ENCODE data around the gene RNF217. TPM values are rescaled to one million over a fixed set of nuclear protein-coding genes. Genes with fewer than 3 reads are reported as not detected.

RNF217 gene
- total and polyA plus RNA-seq, 7 donors: 2.3 to 22.5 (median 11.5) TPM

GRCh38 chr6:125044066-125044465 is 81.8 kb downstream of the RNF217 start:
- 62 to 83% (median 75%) methylated on average over 3 of the region's 3 CpGs for WGBS, 3 donors
- no peak for DNase-seq
- TF ChIP-seq CTCF (IDR thresholded peaks at IDR 0.05): no peak
- no peaks in the 10 kb centered on the region for H3K27me3 ChIP-seq (ENCODE audit: insufficient read depth in 3 of 3, low read length in 2 of 3)
- H3K4me1 ChIP-seq: no peaks in the 10 kb centered on the region
- H3K27ac ChIP-seq: no peak overlapping the region
- peaks cover 0 to 19% of the 10 kb centered on the region in 2 donors for H3K36me3 ChIP-seq (ENCODE audit: insufficient read depth in 1 of 2, low read depth in 1 of 2)
- ATAC-seq: no peak
- no peaks in the 10 kb centered on the region for H3K9me3 ChIP-seq
- H3K4me3 ChIP-seq: no peak overlapping the region
- intact Hi-C loops (cut with DNase I): no loop called here

- Histone ChIP-seq H3K9me3 (no peaks in the 10 kb centered on the region), H3K36me3 (ENCODE audit: insufficient read depth in 1 of 2, low read depth in 1 of 2) (peaks cover 0 to 19% of the 10 kb centered on the region in 2 donors), H3K27ac (no peak overlapping the region), H3K27me3 (ENCODE audit: insufficient read depth in 3 of 3, low read length in 2 of 3) (no peaks in the 10 kb centered on the region), H3K4me3 (no peak overlapping the region), H3K4me1 (no peaks in the 10 kb centered on the region)
- DNase-seq (no peak), ATAC-seq (no peak)
- 91 to 97% (median 95%) methylated on average over 2 of the region's 2 CpGs for WGBS, 3 donors
- no peak for TF ChIP-seq CTCF (IDR thresholded peaks at IDR 0.05)
- intact Hi-C loops (cut with DNase I): no loop called here
Measured at GRCh38 chr6:125044667-125045066, 82.4 kb downstream of the RNF217 start.

GRCh38 chr6:125046107-125046925 is 84.1 kb downstream of the RNF217 start:
- no peak for TF ChIP-seq CTCF (IDR thresholded peaks at IDR 0.05)
- Histone ChIP-seq H3K4me1 (no peaks in the 10 kb centered on the region), H3K27ac (no peak overlapping the region), H3K27me3 (ENCODE audit: insufficient read depth in 3 of 3, low read length in 2 of 3) (no peaks in the 10 kb centered on the region), H3K4me3 (no peak overlapping the region), H3K36me3 (ENCODE audit: insufficient read depth in 1 of 2, low read depth in 1 of 2) (peaks cover 0 to 19% of the 10 kb centered on the region in 2 donors), H3K9me3 (no peaks in the 10 kb centered on the region)
- 71 to 89% (median 72%) methylated on average over 7 of the region's 7 CpGs for WGBS, 3 donors
- intact Hi-C loops (cut with DNase I): no loop called here
- ATAC-seq: peak in 1 of 4 donors; percentile 46
- DNase-seq: no peak

GRCh38 chr6:125048274-125048673 is 86.0 kb downstream of the RNF217 start:
- H3K27me3 ChIP-seq (ENCODE audit: insufficient read depth in 3 of 3, low read length in 2 of 3): no peaks in the 10 kb centered on the region
- TF ChIP-seq CTCF (IDR thresholded peaks at IDR 0.05): no peak
- H3K4me1 ChIP-seq: no peaks in the 10 kb centered on the region
- no peak overlapping the region for H3K27ac ChIP-seq
- 87 to 91% (median 87%) methylated on average over 2 of the region's 2 CpGs for WGBS, 3 donors
- H3K4me3 ChIP-seq: no peak overlapping the region
- no peak for DNase-seq
- intact Hi-C loops (cut with DNase I): no loop called here
- no peaks in the 10 kb centered on the region for H3K9me3 ChIP-seq
- no peak for ATAC-seq
- H3K36me3 ChIP-seq (ENCODE audit: insufficient read depth in 1 of 2, low read depth in 1 of 2): peaks cover 0 to 19% of the 10 kb centered on the region in 2 donors
